Mesendoderm (in vitro differentiated cells): ENCODE measurements around the gene NDFIP2.

Source experiments
- DNase-seq: peaks from one replicate; pipeline ENCODE4 v3.0.0; 2013
- H2AK5ac ChIP-seq: 2 replicates; pipeline ENCODE4 v1.6.1; 2013; ENCODE audit warnings: low read length, inconsistent platforms
- H2BK120ac ChIP-seq: 2 replicates; pipeline ENCODE4 v1.6.1; 2013; ENCODE audit warnings: low read depth, mild to moderate bottlenecking, low read length, moderate library complexity, mixed read lengths
- H2BK15ac ChIP-seq: replicated peaks from 2 replicates; pipeline ENCODE4 v1.6.1; 2013; ENCODE audit warnings: low read depth, mild to moderate bottlenecking, moderate library complexity
- H2BK5ac ChIP-seq: 2 replicates; pipeline ENCODE4 v1.6.1; 2013; ENCODE audit warnings: low read length, inconsistent platforms
- H3K18ac ChIP-seq: 2 replicates; pipeline ENCODE4 v1.6.1; 2013; ENCODE audit warnings: mild to moderate bottlenecking, low read length, mixed read lengths
- H3K23ac ChIP-seq: one replicate; pipeline ENCODE4 v1.6.1; 2013; ENCODE audit warnings: low read length
- H3K27ac ChIP-seq: 2 replicates; pipeline ENCODE4 v1.5.1; 2013; ENCODE audit warnings: low read depth, mild to moderate bottlenecking, inconsistent platforms, low read length, moderate library complexity
- H3K27me3 ChIP-seq: 2 replicates; pipeline ENCODE4 v1.6.1; 2013; ENCODE audit warnings: low read length, control low read depth, mild to moderate bottlenecking, inconsistent platforms; ENCODE audit not compliant: insufficient read depth, poor library complexity
- H3K36me3 ChIP-seq: 2 replicates; pipeline ENCODE4 v1.6.1; 2013; ENCODE audit warnings: low read length, inconsistent platforms; ENCODE audit not compliant: control insufficient read depth, insufficient read depth
- H3K4ac ChIP-seq: one replicate; pipeline ENCODE4 v1.6.1; 2013; ENCODE audit warnings: low read depth, mild to moderate bottlenecking, low read length, moderate library complexity
- H3K4me1 ChIP-seq: 2 replicates; pipeline ENCODE4 v1.6.1; 2013; ENCODE audit warnings: low read depth, low read length, inconsistent platforms; ENCODE audit not compliant: control insufficient read depth
- H3K4me2 ChIP-seq: 2 replicates; pipeline ENCODE4 v1.6.1; 2013; ENCODE audit warnings: low read length
- H3K4me3 ChIP-seq: 2 replicates; pipeline ENCODE4 v1.5.1; 2013; ENCODE audit warnings: mild to moderate bottlenecking, low read length
- H3K56ac ChIP-seq: one replicate; pipeline ENCODE4 v1.6.1; 2013; ENCODE audit warnings: low read length
- H3K79me1 ChIP-seq: 2 replicates; pipeline ENCODE4 v1.6.1; 2013; ENCODE audit warnings: low read length, inconsistent platforms
- H3K79me2 ChIP-seq: 2 replicates; pipeline ENCODE4 v1.6.1; 2013; ENCODE audit warnings: mild to moderate bottlenecking, low read length; ENCODE audit not compliant: control insufficient read depth, insufficient read depth
- H3K9ac ChIP-seq: 2 replicates; pipeline ENCODE4 v1.6.1; 2013; ENCODE audit warnings: low read length, inconsistent platforms
- H4K5ac ChIP-seq: one replicate; pipeline ENCODE4 v1.6.1; 2013; ENCODE audit warnings: low read length
- H4K8ac ChIP-seq: one replicate; pipeline ENCODE4 v1.6.1; 2013; ENCODE audit warnings: low read depth, mild to moderate bottlenecking, control low read depth, low read length, moderate library complexity
- WGBS: extraction: QIAGEN DNeasy Blood & Tissue Kit; methylation state at CpG from one replicate; pipeline ENCODE4 v1.1.7; 2013; ENCODE audit warnings: low lambda C conversion rate, missing lambda C conversion rate; ENCODE audit not compliant: insufficient coverage; ENCODE audit errors: extremely low coverage; 5-methylcytosine and 5-hydroxymethylcytosine counted together

Gene NDFIP2

GRCh38 chr13:79543883-79544282, 62.9 kb downstream of the NDFIP2 start:
- Histone ChIP-seq H3K27me3 (no peaks in the 10 kb centered on the region), H3K79me1 (no peaks in the 10 kb centered on the region), H3K79me2 (no peaks in the 10 kb centered on the region), H2BK5ac (no peak overlapping the region), H3K27ac (no peak overlapping the region), H4K8ac (no peak overlapping the region), H3K4me2 (no peak overlapping the region), H3K18ac (no peak overlapping the region), H3K36me3 (no peaks in the 10 kb centered on the region), H3K4me1 (no peaks in the 10 kb centered on the region), H2BK120ac (no peak overlapping the region), H3K4me3 (no peak overlapping the region), H3K56ac (no peak overlapping the region), H3K4ac (no peak overlapping the region), H2BK15ac (no peak overlapping the region), H3K23ac (no peak overlapping the region), H4K5ac (no peak overlapping the region), H2AK5ac (no peak overlapping the region), H3K9ac (no peak overlapping the region)
- DNase-seq, result no peak
- no CpG with 5 or more reads among the region's 1 CpG for WGBS

GRCh38 chr13:79547211-79548195, 66.5 kb downstream of the NDFIP2 start:
- H4K8ac ChIP-seq, result no peak overlapping the region
- H2AK5ac ChIP-seq, result no peak overlapping the region
- H3K4ac ChIP-seq, result no peak overlapping the region
- no peak overlapping the region for H2BK120ac ChIP-seq
- H3K56ac ChIP-seq, result no peak overlapping the region
- no peak overlapping the region for H4K5ac ChIP-seq
- no peaks in the 10 kb centered on the region for H3K79me1 ChIP-seq
- no peak for DNase-seq
- no peak overlapping the region for H3K23ac ChIP-seq
- no peaks in the 10 kb centered on the region for H3K4me1 ChIP-seq
- H2BK5ac ChIP-seq, result no peak overlapping the region
- H3K36me3 ChIP-seq, result no peaks in the 10 kb centered on the region
- no peak overlapping the region for H3K18ac ChIP-seq
- H2BK15ac ChIP-seq, result no peak overlapping the region
- no peak overlapping the region for H3K9ac ChIP-seq
- no peak overlapping the region for H3K4me3 ChIP-seq
- no peaks in the 10 kb centered on the region for H3K79me2 ChIP-seq
- no peak overlapping the region for H3K27ac ChIP-seq
- H3K4me2 ChIP-seq, result no peak overlapping the region
- WGBS, result 100% methylated on average over 2 of the region's 4 CpGs
- H3K27me3 ChIP-seq, result no peaks in the 10 kb centered on the region

- DNase-seq, result peak; percentile 18
- Histone ChIP-seq H3K27ac (no peak overlapping the region), H2BK120ac (no peak overlapping the region), H3K4ac (no peak overlapping the region), H3K9ac (no peak overlapping the region), H4K5ac (no peak overlapping the region), H2AK5ac (no peak overlapping the region), H3K4me1 (no peaks in the 10 kb centered on the region), H3K56ac (no peak overlapping the region), H3K36me3 (no peaks in the 10 kb centered on the region), H3K4me3 (no peak overlapping the region), H3K79me1 (no peaks in the 10 kb centered on the region), H4K8ac (no peak overlapping the region), H3K18ac (no peak overlapping the region), H3K4me2 (no peak overlapping the region), H2BK5ac (no peak overlapping the region), H2BK15ac (no peak overlapping the region), H3K79me2 (no peaks in the 10 kb centered on the region), H3K27me3 (no peaks in the 10 kb centered on the region), H3K23ac (no peak overlapping the region)
These were observed 67.9 kb downstream of the NDFIP2 start for GRCh38 chr13:79548902-79549301.

- Histone ChIP-seq H2BK5ac (no peak overlapping the region), H2AK5ac (no peak overlapping the region), H2BK120ac (no peak overlapping the region), H3K27me3 (no peaks in the 10 kb centered on the region), H3K4me2 (no peak overlapping the region), H3K27ac (no peak overlapping the region), H4K8ac (no peak overlapping the region), H3K9ac (no peak overlapping the region), H3K56ac (no peak overlapping the region), H2BK15ac (no peak overlapping the region), H3K18ac (no peak overlapping the region), H3K4me3 (no peak overlapping the region), H3K79me2 (no peaks in the 10 kb centered on the region), H3K4me1 (no peaks in the 10 kb centered on the region), H3K36me3 (no peaks in the 10 kb centered on the region), H3K79me1 (no peaks in the 10 kb centered on the region), H3K4ac (no peak overlapping the region), H3K23ac (no peak overlapping the region), H4K5ac (no peak overlapping the region)
- peak; percentile 50 for DNase-seq
- no CpG with 5 or more reads among the region's 2 CpGs for WGBS
These were observed 68.6 kb downstream of the NDFIP2 start for GRCh38 chr13:79549355-79550106.

- no peaks in the 10 kb centered on the region for H3K27me3 ChIP-seq
- H2BK15ac ChIP-seq, result no peak overlapping the region
- H3K79me2 ChIP-seq, result no peaks in the 10 kb centered on the region
- no peak overlapping the region for H3K18ac ChIP-seq
- H2BK5ac ChIP-seq, result no peak overlapping the region
- no peak overlapping the region for H3K56ac ChIP-seq
- H3K79me1 ChIP-seq, result no peaks in the 10 kb centered on the region
- H3K4me3 ChIP-seq, result no peak overlapping the region
- DNase-seq, result no peak
- no peak overlapping the region for H3K4me2 ChIP-seq
- no peaks in the 10 kb centered on the region for H3K36me3 ChIP-seq
- H3K4ac ChIP-seq, result no peak overlapping the region
- no peak overlapping the region for H2AK5ac ChIP-seq
- no peak overlapping the region for H3K9ac ChIP-seq
- no peak overlapping the region for H2BK120ac ChIP-seq
- WGBS, result 100% methylated on average over 1 of the region's 2 CpGs
- no peak overlapping the region for H3K27ac ChIP-seq
- H4K5ac ChIP-seq, result no peak overlapping the region
- H3K4me1 ChIP-seq, result no peaks in the 10 kb centered on the region
- no peak overlapping the region for H4K8ac ChIP-seq
- H3K23ac ChIP-seq, result no peak overlapping the region
These were observed 76.7 kb downstream of the NDFIP2 start for GRCh38 chr13:79557666-79558065.
